CD4-positive, alpha-beta memory T cell (primary cell): ENCODE results near the gene IL4I1. TPM values are rescaled to one million over a fixed set of nuclear protein-coding genes. Genes with fewer than 3 reads are reported as not detected.
A peak's percentile ranks its signal among the peaks of the same experiment; 100 is the strongest.

Experiments used
- CTCF ChIA-PET: fragments of 350-600 bp; sonication (Branson Sonifier 250); formaldehyde crosslinking; loops from one replicate; lab custom pipeline; 2021; ENCODE audit warnings: inconsistent platforms; ENCODE audit not compliant: partially characterized antibody; lab: Charles Lee
- POLR2A ChIA-PET: fragments of 350-600 bp; sonication (Branson Sonifier 250); formaldehyde crosslinking; loops from one replicate; lab custom pipeline; 2021; ENCODE audit not compliant: partially characterized antibody; lab: Charles Lee
- DNase-seq, 5 donors: peaks; one replicate each; pipeline versions ENCODE4 v3.0.0 to v3.0.0-alpha.2; 2020 to 2022; ENCODE audit warnings: mixed read lengths in 1 of 5
- H3K27ac ChIP-seq: one replicate; pipeline ENCODE4 v1.7.0; 2013; ENCODE audit warnings: low read depth, low read length
- H3K27me3 ChIP-seq: 2 replicates; pipeline ENCODE4 v1.7.0; 2013; ENCODE audit warnings: mild to moderate bottlenecking, low read length, moderate library complexity; ENCODE audit not compliant: insufficient read depth
- H3K36me3 ChIP-seq: 2 replicates; pipeline ENCODE4 v1.7.0; 2013; ENCODE audit warnings: mild to moderate bottlenecking, low read length, moderate library complexity; ENCODE audit not compliant: insufficient read depth
- H3K4me1 ChIP-seq: 2 replicates; pipeline ENCODE4 v1.7.0; 2013; ENCODE audit warnings: mild to moderate bottlenecking, low read length, moderate library complexity; ENCODE audit not compliant: insufficient read depth
- H3K4me3 ChIP-seq, 2 donors: one replicate each; pipeline ENCODE4 v1.7.0; 2013; ENCODE audit warnings: low read length in 2 of 2, mild to moderate bottlenecking in 1 of 2
- H3K9me3 ChIP-seq, 2 donors: one replicate each; pipeline ENCODE4 v1.7.0; 2013; ENCODE audit warnings: low read length in 2 of 2, control low read depth in 1 of 2; ENCODE audit not compliant: control insufficient read depth in 1 of 2
- H3K27ac Mint-ChIP-seq, 7 donors: one replicate each; pipeline ENCODE4 v1.8.0; 2020 to 2021; ENCODE audit warnings: mixed read lengths in 7 of 7, mild to moderate bottlenecking in 6 of 7, inconsistent platforms in 3 of 7, moderate library complexity in 3 of 7
- H3K27me3 Mint-ChIP-seq, 2 donors: one replicate each; pipeline ENCODE4 v1.8.0; 2020 to 2021; ENCODE audit warnings: mixed read lengths in 2 of 2
- H3K36me3 Mint-ChIP-seq, 2 donors: one replicate each; pipeline ENCODE4 v1.8.0; 2020 to 2021; ENCODE audit warnings: mixed read lengths in 2 of 2, inconsistent platforms in 1 of 2, mild to moderate bottlenecking in 1 of 2
- H3K4me1 Mint-ChIP-seq, 4 donors: one replicate each; pipeline ENCODE4 v1.8.0; 2020 to 2021; ENCODE audit warnings: mixed read lengths in 4 of 4, mild to moderate bottlenecking in 1 of 4
- H3K4me3 Mint-ChIP-seq, 8 donors: one replicate each; pipeline ENCODE4 v1.8.0; 2020 to 2021; ENCODE audit warnings: mixed read lengths in 8 of 8, mild to moderate bottlenecking in 7 of 8, moderate library complexity in 6 of 8, inconsistent platforms in 3 of 8
- H3K9me3 Mint-ChIP-seq, 8 donors: one replicate each; pipeline ENCODE4 v1.8.0; 2020 to 2021; ENCODE audit warnings: mixed read lengths in 8 of 8, mild to moderate bottlenecking in 5 of 8, inconsistent platforms in 3 of 8, moderate library complexity in 1 of 8
- intact Hi-C: fragments of 100-400 bp; cut with micrococcal nuclease; formaldehyde crosslinking; loops from one replicate; pipeline ENCODE4 v1.15.1; 2023
- polyA plus RNA-seq, 2 donors: library from polyadenylated mRNA; unstranded; fragments of 300-500 nt; fragmentation: Illumina TruSeq; gene quantifications; one replicate each; pipeline ENCODE4 v1.2.3, GENCODE V29; 2021
- total RNA-seq, 2 experiments: library from RNA; stranded (reverse); gene quantifications; one replicate each; pipeline ENCODE4 v1.2.3, GENCODE V29; 2021

Gene IL4I1
- total and polyA plus RNA-seq, 4 experiments from 2014 or later = 2.6 to 10.4 (median 6.4) TPM

DNA sequence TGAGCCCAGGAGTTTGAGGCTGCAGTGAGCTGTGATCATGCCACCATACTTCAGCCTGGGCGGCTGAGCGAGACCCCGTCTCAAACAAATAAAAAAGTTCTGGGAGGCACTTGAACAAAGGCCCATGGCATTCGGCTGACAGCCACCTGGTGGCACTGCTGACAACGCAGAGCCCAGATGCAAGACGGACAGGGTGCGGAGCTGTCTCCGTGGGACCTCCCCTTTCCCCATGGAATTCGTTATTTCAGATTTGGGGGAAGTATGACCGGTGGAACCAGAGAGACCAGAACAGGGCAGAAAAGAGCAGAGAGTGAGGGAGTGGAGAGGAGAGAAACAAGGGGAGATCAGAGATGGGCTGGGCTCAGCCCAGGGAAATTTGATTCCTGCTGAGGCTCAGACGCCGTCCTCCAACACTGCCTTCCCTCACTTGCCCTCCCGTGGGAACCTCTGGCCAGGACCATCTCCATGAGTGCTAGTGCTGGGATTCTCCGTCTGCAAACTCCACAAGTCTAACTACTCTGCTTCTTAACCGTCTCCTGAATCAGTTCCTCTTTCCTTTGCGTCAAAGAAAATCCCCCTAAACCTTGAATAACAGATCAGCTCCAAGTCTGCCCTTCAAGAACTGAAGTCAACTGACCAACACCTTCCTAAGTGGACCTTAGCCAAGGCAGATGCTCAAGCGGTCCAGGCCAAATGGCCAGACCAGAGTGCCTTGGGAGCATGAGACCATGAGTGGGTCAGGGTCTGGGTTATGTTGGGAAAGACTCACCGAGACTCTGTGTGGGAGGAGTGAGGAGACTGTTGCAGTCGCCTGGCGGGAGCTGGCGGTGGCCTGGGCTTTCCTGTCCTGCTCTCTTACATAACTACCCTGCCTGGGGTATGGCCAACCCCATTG lies 20.4 kb upstream of the IL4I1 start:
- POLR2A ChIA-PET = interaction anchor here (1.1 to 3.6 kb wide), 2 partner anchors 12 to 20 kb away, joined by 3 to 14 read pairs; partner anchors contain the start of genes ATF5, IL4I1 and NUP62

DNA sequence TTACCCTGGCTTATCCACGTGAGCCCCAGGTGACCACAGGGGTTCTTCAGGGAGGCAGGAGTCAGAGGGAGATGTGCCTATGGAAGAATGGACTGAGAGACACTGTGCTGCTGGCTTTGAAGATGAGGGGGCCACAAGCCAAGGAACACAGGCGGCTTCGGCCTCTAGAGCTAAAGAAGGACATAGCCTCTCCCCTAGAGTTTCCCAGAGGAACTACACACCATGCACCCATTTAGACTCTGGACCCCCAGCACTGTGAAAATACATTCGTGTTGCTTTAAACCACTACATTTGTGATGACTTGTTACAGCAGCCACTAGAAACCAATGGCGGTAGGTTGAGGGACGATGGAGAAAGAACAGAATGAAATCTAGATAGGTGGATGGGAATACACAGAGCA lies 18.6 kb upstream of the IL4I1 start:
- Histone ChIP-seq H3K9me3 (no peaks in the 10 kb centered on the region), H3K27ac (no peak overlapping the region), H3K27me3 (no peaks in the 10 kb centered on the region), H3K36me3 (peaks cover 30% of the 10 kb centered on the region), H3K4me3 (no peak overlapping the region), H3K4me1 (peaks cover 20% of the 10 kb centered on the region)
- H3K4me1 Mint-ChIP-seq = peaks cover 18 to 64% (median 35%) of the 10 kb centered on the region in 4 donors
- peaks cover 40 to 62% of the 10 kb centered on the region in 2 donors for H3K36me3 Mint-ChIP-seq
- no peaks in the 10 kb centered on the region for H3K27me3 Mint-ChIP-seq
- intact Hi-C loops = no loop called here
- no peak overlapping the region for H3K4me3 Mint-ChIP-seq
- no peak for DNase-seq
- H3K27ac Mint-ChIP-seq = peak overlapping the region; percentile 6 to 88 (median 71)
- POLR2A ChIA-PET = no interaction called here
- CTCF ChIA-PET = no interaction called here
- no peaks in the 10 kb centered on the region for H3K9me3 Mint-ChIP-seq

More for the DNA sequence above, 20.4 kb upstream of the IL4I1 start:
- peaks cover 41 to 67% of the 10 kb centered on the region in 2 donors for H3K36me3 Mint-ChIP-seq
- Histone ChIP-seq H3K36me3 (peaks cover 34% of the 10 kb centered on the region), H3K4me1 (peaks cover 6% of the 10 kb centered on the region), H3K9me3 (no peaks in the 10 kb centered on the region), H3K4me3 (no peak overlapping the region), H3K27me3 (no peaks in the 10 kb centered on the region), H3K27ac (no peak overlapping the region)
- H3K27me3 Mint-ChIP-seq = no peaks in the 10 kb centered on the region
- H3K4me3 Mint-ChIP-seq = no peak overlapping the region
- H3K9me3 Mint-ChIP-seq = no peaks in the 10 kb centered on the region
- no peak for DNase-seq
- peak overlapping the region in 4 of 7 donors; percentile 24 to 76 (median 34) for H3K27ac Mint-ChIP-seq
- CTCF ChIA-PET = no interaction called here
- H3K4me1 Mint-ChIP-seq = peaks cover 12 to 65% (median 36%) of the 10 kb centered on the region in 4 donors
- intact Hi-C loops = no loop called here

DNA sequence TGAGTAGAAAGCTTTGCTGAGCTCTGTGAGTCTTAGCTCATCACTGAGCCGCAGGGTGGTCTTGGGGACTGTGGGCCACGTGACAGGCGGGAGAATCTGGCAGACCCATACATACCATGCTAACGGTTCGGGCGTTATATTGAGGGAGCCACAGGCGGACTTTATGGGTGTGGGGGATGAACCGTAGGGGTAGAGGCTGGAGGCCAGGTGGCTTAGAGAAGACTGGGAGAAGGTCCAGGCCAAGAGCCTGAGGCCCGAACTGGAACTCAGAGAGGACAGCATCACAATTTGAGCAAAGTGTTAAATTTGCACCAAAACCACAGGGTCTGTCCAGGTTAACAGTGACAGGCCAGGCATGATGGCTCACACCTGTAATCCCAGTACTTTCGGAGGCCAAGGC lies 17.0 kb upstream of the IL4I1 start:
- H3K4me1 ChIP-seq = peaks cover 20% of the 10 kb centered on the region
- H3K4me1 Mint-ChIP-seq = peaks cover 16 to 59% (median 36%) of the 10 kb centered on the region in 4 donors
- H3K27me3 ChIP-seq = no peaks in the 10 kb centered on the region
- H3K9me3 ChIP-seq = no peaks in the 10 kb centered on the region
- no peak overlapping the region for H3K27ac ChIP-seq
- peaks cover 40 to 62% of the 10 kb centered on the region in 2 donors for H3K36me3 Mint-ChIP-seq
- ChIA-PET POLR2A (interaction anchor here (0.8 to 1.2 kb wide), 2 partner anchors 11 to 44 kb away, joined by 3 read pairs; no protein-coding TSS in a partner anchor), CTCF (interaction anchor here (1.9 kb wide), 1 partner anchor 23 kb away, joined by 4 read pairs; no protein-coding TSS in a partner anchor)
- peaks cover 30% of the 10 kb centered on the region for H3K36me3 ChIP-seq
- no peak for DNase-seq
- H3K27ac Mint-ChIP-seq = peak overlapping the region in 5 of 7 donors; percentile 15 to 63 (median 31)
- H3K9me3 Mint-ChIP-seq = no peaks in the 10 kb centered on the region
- H3K4me3 Mint-ChIP-seq = no peak overlapping the region
- intact Hi-C loops = no loop called here
- no peaks in the 10 kb centered on the region for H3K27me3 Mint-ChIP-seq
- no peak overlapping the region for H3K4me3 ChIP-seq

DNA sequence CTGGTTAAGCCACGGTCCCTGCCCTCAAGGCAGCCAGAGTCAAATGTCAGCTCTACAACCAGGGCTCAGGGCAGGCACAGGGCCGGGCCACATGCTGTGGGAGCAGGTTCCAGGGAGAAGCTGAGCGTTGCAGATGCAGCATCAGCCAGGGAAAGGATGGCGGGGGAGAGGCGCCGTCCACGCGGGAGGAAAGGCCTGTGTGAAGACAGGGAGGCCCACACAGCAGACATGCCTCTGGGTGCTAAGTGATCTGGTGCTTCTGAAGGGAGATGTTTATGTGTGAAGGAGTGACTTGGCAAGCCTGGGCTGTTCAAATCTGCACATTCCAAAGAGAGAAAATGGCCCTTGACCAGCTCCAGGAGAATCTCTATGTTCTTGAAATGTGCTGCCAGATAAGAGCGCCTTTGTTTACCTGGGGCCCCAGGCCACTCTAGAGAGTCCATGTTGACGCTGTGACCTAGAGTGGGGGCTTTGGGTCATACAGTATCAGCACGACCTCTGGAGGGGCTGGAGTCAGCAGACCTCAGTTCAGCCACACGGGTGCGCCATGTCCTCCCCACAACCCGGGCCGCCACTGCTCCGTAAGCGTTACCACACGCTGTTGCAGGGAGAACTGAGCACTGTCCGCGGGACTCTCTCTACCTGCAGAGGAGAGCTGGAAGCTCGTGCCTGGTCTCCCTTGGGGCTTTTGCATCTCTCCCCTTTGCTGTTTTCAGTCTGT lies 16.4 kb upstream of the IL4I1 start:
- Histone ChIP-seq H3K27ac (no peak overlapping the region), H3K36me3 (peaks cover 31% of the 10 kb centered on the region), H3K27me3 (no peaks in the 10 kb centered on the region), H3K4me1 (peaks cover 20% of the 10 kb centered on the region), H3K4me3 (no peak overlapping the region), H3K9me3 (no peaks in the 10 kb centered on the region)
- H3K36me3 Mint-ChIP-seq = peaks cover 35 to 63% of the 10 kb centered on the region in 2 donors
- DNase-seq = no peak
- H3K27ac Mint-ChIP-seq = peak overlapping the region in 4 of 7 donors; percentile 30 to 75 (median 52)
- no peaks in the 10 kb centered on the region for H3K27me3 Mint-ChIP-seq
- ChIA-PET CTCF (interaction anchor here (1.9 kb wide), 1 partner anchor 23 kb away, joined by 4 read pairs; no protein-coding TSS in a partner anchor), POLR2A (interaction anchor here (1.2 to 1.6 kb wide), 2 partner anchors 11 to 16 kb away, joined by 3 to 6 read pairs; partner anchors contain the start of gene IL4I1)
- intact Hi-C loops = no loop called here
- H3K4me1 Mint-ChIP-seq = peaks cover 18 to 59% (median 34%) of the 10 kb centered on the region in 4 donors
- no peaks in the 10 kb centered on the region for H3K9me3 Mint-ChIP-seq
- H3K4me3 Mint-ChIP-seq = no peak overlapping the region

DNA sequence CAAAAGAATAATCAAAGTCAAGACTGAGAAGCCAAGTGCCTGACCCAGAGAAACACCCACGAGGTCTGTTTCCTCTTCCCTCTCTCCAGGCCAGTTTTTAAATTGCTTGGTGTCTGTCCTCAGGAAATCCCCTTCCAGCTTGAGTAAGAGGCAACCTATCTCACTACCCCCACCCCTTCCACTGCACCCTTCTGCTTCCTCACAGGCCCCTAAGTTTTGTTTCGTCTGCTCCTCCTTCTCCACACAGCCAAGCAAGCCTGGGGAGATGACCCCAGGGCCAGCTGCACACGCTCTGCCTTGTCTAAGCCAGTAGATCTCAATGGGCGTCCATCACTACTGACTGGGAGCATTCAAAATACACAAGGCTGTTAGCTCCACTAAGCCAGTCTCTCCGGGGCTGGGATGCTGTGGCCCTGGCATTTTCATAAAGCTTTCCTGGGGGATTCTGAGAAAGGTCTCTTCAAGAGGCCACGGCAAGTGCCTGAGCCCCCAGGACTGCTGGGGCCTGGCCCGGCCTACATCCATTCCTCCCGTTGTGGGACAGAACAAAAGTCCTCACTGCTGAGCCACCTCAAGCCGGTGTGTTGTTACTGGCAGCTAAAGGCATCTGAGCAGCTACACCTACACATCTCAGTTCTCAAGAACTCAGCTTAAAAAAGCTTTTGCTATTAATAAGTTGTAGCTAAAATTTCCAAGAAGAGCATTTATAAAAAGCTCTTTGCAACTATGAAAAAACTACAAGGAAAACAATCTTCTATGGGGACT lies 14.9 kb upstream of the IL4I1 start:
- H3K4me3 ChIP-seq = no peak overlapping the region
- no peak for DNase-seq
- Mint-ChIP-seq H3K27ac (peak overlapping the region; percentile 65 to 92 (median 85)), H3K36me3 (peaks cover 32 to 65% of the 10 kb centered on the region in 2 donors), H3K27me3 (no peaks in the 10 kb centered on the region), H3K4me3 (peak overlapping the region in 4 of 8 donors; percentile 6 to 71 (median 48)), H3K4me1 (peaks cover 16 to 57% (median 33%) of the 10 kb centered on the region in 4 donors), H3K9me3 (no peaks in the 10 kb centered on the region)
- peaks cover 30% of the 10 kb centered on the region for H3K36me3 ChIP-seq
- peak overlapping the region; percentile 22 for H3K27ac ChIP-seq
- intact Hi-C loops = no loop called here
- peaks cover 20% of the 10 kb centered on the region for H3K4me1 ChIP-seq
- ChIA-PET POLR2A (interaction anchor here (1.6 to 1.9 kb wide), 2 partner anchors 15 to 17 kb away, joined by 6 to 14 read pairs; partner anchors contain the start of genes ATF5, IL4I1 and NUP62), CTCF (interaction anchor here (0.6 to 1.5 kb wide), 3 partner anchors 21 to 1118 kb away, joined by 3 to 4 read pairs (median 4); no protein-coding TSS in a partner anchor)
- H3K9me3 ChIP-seq = no peaks in the 10 kb centered on the region
- no peaks in the 10 kb centered on the region for H3K27me3 ChIP-seq

DNA sequence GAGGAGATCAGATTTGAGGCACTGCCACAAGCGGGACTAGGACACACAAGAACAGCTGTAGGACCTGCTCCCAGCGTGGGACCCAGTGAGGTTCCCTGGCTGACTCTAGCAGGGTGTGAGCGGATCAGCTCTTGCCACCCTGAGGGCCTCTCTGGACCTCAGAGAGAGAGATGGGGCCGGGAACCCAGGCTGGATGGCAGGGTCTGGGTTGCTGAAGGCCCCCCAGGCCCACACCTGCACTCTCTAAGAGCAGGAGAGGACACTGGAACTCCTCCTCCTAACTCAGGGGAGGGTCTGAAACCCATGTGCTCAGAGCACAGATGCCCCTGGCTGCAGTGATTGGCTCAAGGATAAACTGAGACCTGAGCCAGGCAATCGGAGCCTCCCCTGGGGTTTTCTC lies 13.5 kb upstream of the IL4I1 start:
- Histone ChIP-seq H3K4me3 (no peak overlapping the region), H3K27ac (no peak overlapping the region), H3K27me3 (no peaks in the 10 kb centered on the region), H3K4me1 (peaks cover 14% of the 10 kb centered on the region), H3K9me3 (no peaks in the 10 kb centered on the region), H3K36me3 (peaks cover 21% of the 10 kb centered on the region)
- Mint-ChIP-seq H3K4me1 (peaks cover 12 to 59% (median 35%) of the 10 kb centered on the region in 4 donors), H3K27me3 (no peaks in the 10 kb centered on the region), H3K27ac (peak overlapping the region in 2 of 7 donors; percentile 18 to 34), H3K4me3 (no peak overlapping the region), H3K36me3 (peaks cover 27 to 60% of the 10 kb centered on the region in 2 donors), H3K9me3 (no peaks in the 10 kb centered on the region)
- intact Hi-C loops = no loop called here
- ChIA-PET CTCF (interaction anchor here (1.3 kb wide), 1 partner anchor 10 kb away, joined by 6 read pairs; no protein-coding TSS in a partner anchor), POLR2A (interaction anchor here (0.9 to 1.9 kb wide), 2 partner anchors 18 to 19 kb away, joined by 4 to 14 read pairs; partner anchors contain the start of genes ATF5 and NUP62)
- DNase-seq = no peak
